Posterior vena cava (tissue), 2 donors: ENCODE measurements around the gene PRKAG2. TPM values are rescaled to one million over a fixed set of nuclear protein-coding genes. Genes with fewer than 3 reads are reported as not detected.
"Not testable (repeated sequence)": the region's sequence is repeated elsewhere in the genome, so short reads cannot be mapped to it uniquely, and the experiment has no call there.

Experiments used
- DNase-seq: peaks from one replicate; pipeline ENCODE4 v3.0.0-alpha.2; 2020; ENCODE audit warnings: low spot score
- intact Hi-C, 2 donors: fragments of 100-400 bp; cut with DNase I; formaldehyde crosslinking; loops; one replicate each; pipeline versions ENCODE4 v1.14.1 to v1.14.2; 2022 to 2023
- long read RNA-seq, 2 donors: library from polyadenylated mRNA; unstranded; transcript quantifications; one replicate each; pipeline ENCODE4 v2.0.0, GENCODE V29; 2020 to 2021
- total RNA-seq, 2 donors: library from RNA; stranded (reverse); fragmentation: NEBNext Ultra II Directional; extraction: Animal tissue kit (Norgen Biotek cat#: 25700); gene quantifications; one replicate each; pipeline ENCODE4 v1.2.1, GENCODE V29; 2021
- donor health status: DM: yes; HTN: yes; CAD: no.
- donor health status: DM: yes; HTN: yes; CAD: no.

PRKAG2 gene
- 10 to 100 TPM; 91.8 to 94.2 TPM for total RNA-seq
- long read RNA-seq, donor 1, transcript PRKAG2-203 (12 exons, 2,318 nt): major isoform, 5 of 29 reads
- long read RNA-seq, donor 1, partial matches to known transcripts: 7 of 29 reads
- long read RNA-seq, donor 1, other reads (novel, unspliced or antisense): 14 of 29 reads
- long read RNA-seq, donor 2, transcript PRKAG2-203 (12 exons, 2,318 nt): major isoform, 19 of 64 reads
- long read RNA-seq, donor 2, partial matches to known transcripts: 16 of 64 reads
- long read RNA-seq, donor 2, other reads (novel, unspliced or antisense): 28 of 64 reads

- peak; percentile 94 for DNase-seq
- intact Hi-C loops: loop anchor here (10.0 kb wide), 2 partner anchors 58 to 92 kb away; no protein-coding TSS in a partner anchor
Measured at GRCh38 chr7:151876899-151877777, at the start of gene PRKAG2. PRKAG2 (minus strand) TSS chr7:151877115; CDS start chr7:151876620, 495 bp downstream.

GRCh38 chr7:151926336-151926712, 49.4 kb upstream of the PRKAG2 start:
- DNase-seq: no peak
- intact Hi-C loops: no loop called here

- DNase-seq: peak; percentile 87
- intact Hi-C loops: no loop called here
Measured at GRCh38 chr7:151925446-151926335, 48.8 kb upstream of the PRKAG2 start.

GRCh38 chr7:151924508-151924907, 47.6 kb upstream of the PRKAG2 start:
- intact Hi-C loops: no loop called here
- no peak for DNase-seq

GRCh38 chr7:151924001-151924400, 47.1 kb upstream of the PRKAG2 start:
- DNase-seq: no peak
- intact Hi-C loops: no loop called here

- DNase-seq: no peak
- intact Hi-C loops: no loop called here
Measured at GRCh38 chr7:151923097-151923876, 46.4 kb upstream of the PRKAG2 start.

- no peak for DNase-seq
- intact Hi-C loops: no loop called here
Measured at GRCh38 chr7:151921451-151921850, 44.5 kb upstream of the PRKAG2 start.

- DNase-seq: no peak
- intact Hi-C loops: no loop called here
Measured at GRCh38 chr7:151920488-151920887, 43.6 kb upstream of the PRKAG2 start.

- DNase-seq: no peak
- intact Hi-C loops: no loop called here
Measured at GRCh38 chr7:151919595-151919994, 42.7 kb upstream of the PRKAG2 start.

- intact Hi-C loops: no loop called here
- no peak for DNase-seq
Measured at GRCh38 chr7:151918510-151918843, 41.6 kb upstream of the PRKAG2 start.

GRCh38 chr7:151917791-151918509, 41.0 kb upstream of the PRKAG2 start:
- no peak for DNase-seq
- intact Hi-C loops: no loop called here

GRCh38 chr7:151914051-151914450, 37.1 kb upstream of the PRKAG2 start:
- intact Hi-C loops: no loop called here
- no peak for DNase-seq

- intact Hi-C loops, DNase-seq: not testable (repeated sequence)
Measured at GRCh38 chr7:151910655-151911054, 33.7 kb upstream of the PRKAG2 start.

- intact Hi-C loops, DNase-seq: not testable (repeated sequence)
Measured at GRCh38 chr7:151907115-151907514, 30.2 kb upstream of the PRKAG2 start.

GRCh38 chr7:151905766-151906165, 28.9 kb upstream of the PRKAG2 start:
- no peak for DNase-seq
- intact Hi-C loops: no loop called here

GRCh38 chr7:151905353-151905752, 28.4 kb upstream of the PRKAG2 start:
- DNase-seq: no peak
- intact Hi-C loops: no loop called here

- intact Hi-C loops: no loop called here
- no peak for DNase-seq
Measured at GRCh38 chr7:151904270-151904669, 27.4 kb upstream of the PRKAG2 start.

- DNase-seq: no peak
- intact Hi-C loops: no loop called here
Measured at GRCh38 chr7:151903249-151904032, 26.5 kb upstream of the PRKAG2 start.
